Keratinocyte (primary cell): ENCODE measurements around the gene SETD2. TPM values are rescaled to one million over a fixed set of nuclear protein-coding genes. Genes with fewer than 3 reads are reported as not detected.

Experiments used
- DNase-seq: peaks from one replicate; pipeline ENCODE4 v3.0.0-alpha.2; 2011; ENCODE audit warnings: low read depth, missing footprints, low spot score
- FAIRE-seq: peaks from 2 replicates; lab custom pipeline; 2011; peaks lifted over from hg19 to GRCh38; lab: Jason Lieb, UNC
- H2AFZ ChIP-seq: 2 replicates; pipeline ENCODE4 v1.6.0; 2012; ENCODE audit warnings: low read length, control low read depth, inconsistent platforms; ENCODE audit not compliant: control insufficient read depth
- H3K27ac ChIP-seq: 2 replicates; pipeline ENCODE4 v1.5.1; 2011; ENCODE audit warnings: low read length; ENCODE audit not compliant: control insufficient read depth, insufficient read depth
- H3K27me3 ChIP-seq: 3 replicates; pipeline ENCODE4 v1.6.0; 2011; ENCODE audit warnings: low read length; ENCODE audit not compliant: control insufficient read depth, insufficient read depth; ENCODE audit errors: extremely low read depth
- H3K36me3 ChIP-seq, 2 experiments: 2 replicates in 1 of 2; 3 replicates in 1 of 2; pipeline ENCODE4 v1.5.1; 2011; ENCODE audit warnings: low read length in 2 of 2, mild to moderate bottlenecking in 1 of 2; ENCODE audit not compliant: control insufficient read depth in 2 of 2, insufficient read depth in 2 of 2; ENCODE audit errors: extremely low read depth in 1 of 2
- H3K4me1 ChIP-seq: 3 replicates; pipeline ENCODE4 v1.5.1; 2011; ENCODE audit warnings: low read length; ENCODE audit not compliant: control insufficient read depth, insufficient read depth; ENCODE audit errors: extremely low read depth
- H3K4me2 ChIP-seq: 3 replicates; pipeline ENCODE4 v1.6.0; 2011; ENCODE audit warnings: low read depth, low read length; ENCODE audit not compliant: control insufficient read depth, insufficient read depth; ENCODE audit errors: extremely low read depth
- H3K4me3 ChIP-seq, 3 experiments: fragments of 200-600 bp in 1 of 3; sonication (generic) in 1 of 3; 2 replicates in 2 of 3; 3 replicates in 1 of 3; pipeline ENCODE4 v1.5.1; 2011 to 2016; ENCODE audit warnings: low read length in 3 of 3, mild to moderate bottlenecking in 3 of 3, control low read depth in 2 of 3, inconsistent platforms in 1 of 3, low read depth in 1 of 3, mixed read lengths in 1 of 3, mixed run types in 1 of 3, moderate library complexity in 1 of 3; ENCODE audit not compliant: control insufficient read depth in 2 of 3, insufficient read depth in 2 of 3; ENCODE audit errors: extremely low read depth in 1 of 3
- H3K79me2 ChIP-seq: 2 replicates; pipeline ENCODE4 v1.6.0; 2012; ENCODE audit warnings: low read length; ENCODE audit not compliant: control insufficient read depth, insufficient read depth
- H3K9ac ChIP-seq: 3 replicates; pipeline ENCODE4 v1.6.0; 2011; ENCODE audit warnings: low read length; ENCODE audit not compliant: control insufficient read depth, insufficient read depth; ENCODE audit errors: extremely low read depth
- H3K9me1 ChIP-seq: 3 replicates; pipeline ENCODE4 v1.6.0; 2011; ENCODE audit warnings: low read length; ENCODE audit not compliant: control insufficient read depth, insufficient read depth; ENCODE audit errors: extremely low read depth
- H3K9me3 ChIP-seq: 2 replicates; pipeline ENCODE4 v1.5.1; 2012; ENCODE audit warnings: low read depth, low read length; ENCODE audit not compliant: control insufficient read depth
- H4K20me1 ChIP-seq: 3 replicates; pipeline ENCODE4 v1.6.0; 2011; ENCODE audit warnings: low read length; ENCODE audit not compliant: control insufficient read depth, insufficient read depth; ENCODE audit errors: extremely low read depth
- CTCF ChIP-seq, 3 experiments: IDR thresholded peaks in 1 of 3; conservative IDR thresholded peaks in 1 of 3; optimal IDR thresholded peaks in 1 of 3; 2 replicates in 2 of 3; 3 replicates in 1 of 3; pipeline versions ENCODE3 to v1.5.1; 2011; ENCODE audit warnings: low read length in 3 of 3, mild to moderate bottlenecking in 3 of 3, moderate library complexity in 2 of 3, control low read depth in 1 of 3, inconsistent platforms in 1 of 3; ENCODE audit not compliant: insufficient read depth in 2 of 3; ENCODE audit errors: extremely low read depth in 1 of 3
- EZH2 ChIP-seq: IDR thresholded peaks from one replicate; pipeline ENCODE4 v1.6.1; 2012; ENCODE audit warnings: inconsistent platforms, mild to moderate bottlenecking, low read length, moderate library complexity
- dilution Hi-C: fragments of 300-500 bp; cut with MboI; formaldehyde crosslinking; loops from one replicate; pipeline ENCODE4 v1.7.0; 2020; ENCODE audit warnings: low sequenced_read_pairs; ENCODE audit not compliant: extremely low pct_ligation_motif_present
- polyA plus RNA-seq, 5 experiments: library from polyadenylated mRNA; depleted of rRNA in 3 of 5; stranded (reverse) in 3 of 5; stranded (forward) in 1 of 5; unstranded in 1 of 5; fragments of >200 nt; gene quantifications; 1 replicate in 1 of 5; 2 replicates in 3 of 5; 3 replicates in 1 of 5; pipeline versions ENCODE4 v1.2.1 to v1.2.3, GENCODE V29; 2011 to 2012; ENCODE audit warnings: missing spikeins in 2 of 5, low read depth in 1 of 5, low replicate concordance in 1 of 5

Gene SETD2
- polyA plus RNA-seq, 1 donor (not counting 4 experiments of a cell fraction or from before 2014, with no cell fraction given), result 23.3 TPM

GRCh38 chr3:47000198-47000815 is 163.6 kb downstream of the SETD2 start:
- H3K79me2 ChIP-seq, result no peaks in the 10 kb centered on the region
- H2AFZ ChIP-seq, result no peak overlapping the region
- dilution Hi-C loops, result no loop called here
- DNase-seq, result no peak
- no peak overlapping the region for H3K27ac ChIP-seq
- peaks cover 38 to 63% of the 10 kb centered on the region in 2 experiments for H3K36me3 ChIP-seq
- no peak for TF ChIP-seq EZH2
- no peak for TF ChIP-seq CTCF (optimal IDR thresholded peaks at IDR 0.05 in 1 of 3, IDR thresholded peaks at IDR 0.05 in 1 of 3, conservative IDR thresholded peaks at IDR 0.05 in 1 of 3; ENCODE audit: extremely low read depth in 1 of 3, insufficient read depth in 2 of 3, low read length in 3 of 3)
- peaks cover 3% of the 10 kb centered on the region for H4K20me1 ChIP-seq
- H3K4me3 ChIP-seq, result no peak overlapping the region
- H3K27me3 ChIP-seq, result no peaks in the 10 kb centered on the region
- no peak for FAIRE-seq
- H3K9ac ChIP-seq, result no peak overlapping the region
- no peaks in the 10 kb centered on the region for H3K9me3 ChIP-seq
- H3K9me1 ChIP-seq, result no peaks in the 10 kb centered on the region
- peaks cover 15% of the 10 kb centered on the region for H3K4me1 ChIP-seq
- H3K4me2 ChIP-seq, result no peak overlapping the region

- Histone ChIP-seq H3K79me2 (no peaks in the 10 kb centered on the region), H2AFZ (no peak overlapping the region), H3K4me1 (peaks cover 15% of the 10 kb centered on the region), H3K9me1 (no peaks in the 10 kb centered on the region), H3K9ac (no peak overlapping the region), H4K20me1 (peaks cover 3% of the 10 kb centered on the region), H3K36me3 (peaks cover 45 to 63% of the 10 kb centered on the region in 2 experiments), H3K4me3 (no peak overlapping the region), H3K27ac (no peak overlapping the region), H3K9me3 (no peaks in the 10 kb centered on the region), H3K27me3 (no peaks in the 10 kb centered on the region), H3K4me2 (no peak overlapping the region)
- TF ChIP-seq CTCF (optimal IDR thresholded peaks at IDR 0.05 in 1 of 3, IDR thresholded peaks at IDR 0.05 in 1 of 3, conservative IDR thresholded peaks at IDR 0.05 in 1 of 3; ENCODE audit: extremely low read depth in 1 of 3, insufficient read depth in 2 of 3, low read length in 3 of 3) (no peak), EZH2 (no peak)
- DNase-seq, result no peak
- dilution Hi-C loops, result no loop called here
- no peak for FAIRE-seq
Observed at GRCh38 chr3:46999516-47000197, 164.3 kb downstream of the SETD2 start.
